HTERT RPE-1 (cell line): ENCODE measurements around the gene CPA2.
"Not testable (repeated sequence)": the region's sequence is repeated elsewhere in the genome, so short reads cannot be mapped to it uniquely, and the experiment has no call there.

Experiments
- in situ Hi-C: fragments of 300-500 bp; cut with MboI; formaldehyde crosslinking; loops from 4 replicates; pipeline ENCODE4 v1.14.3; 2020; ENCODE audit warnings: low sequenced_read_pairs

CPA2 gene

GRCh38 chr7:130249626-130250025 lies 17.0 kb upstream of the CPA2 start:
- in situ Hi-C loops, result not testable (repeated sequence)

- in situ Hi-C loops, result no loop called here
These were observed 12.1 kb upstream of the CPA2 start for GRCh38 chr7:130254555-130254954.

GRCh38 chr7:130256704-130257103 lies 10.0 kb upstream of the CPA2 start:
- in situ Hi-C loops, result no loop called here

- in situ Hi-C loops, result no loop called here
These were observed 8.1 kb upstream of the CPA2 start for GRCh38 chr7:130258494-130259078.

GRCh38 chr7:130262448-130262847 lies 4.2 kb upstream of the CPA2 start:
- in situ Hi-C loops, result no loop called here

- in situ Hi-C loops, result no loop called here
These were observed 3.5 kb upstream of the CPA2 start for GRCh38 chr7:130263130-130263529.

- in situ Hi-C loops, result no loop called here
These were observed 278 bp downstream of the CPA2 start for GRCh38 chr7:130266961-130267321.

- in situ Hi-C loops, result no loop called here
These were observed 2.0 kb downstream of the CPA2 start for GRCh38 chr7:130268463-130269317.

GRCh38 chr7:130269318-130269694 lies 2.6 kb downstream of the CPA2 start:
- in situ Hi-C loops, result no loop called here

- in situ Hi-C loops, result no loop called here
These were observed 4.5 kb downstream of the CPA2 start for GRCh38 chr7:130270947-130271800.

GRCh38 chr7:130272381-130273080 lies 5.9 kb downstream of the CPA2 start:
- in situ Hi-C loops, result no loop called here

GRCh38 chr7:130273081-130273932 lies 6.6 kb downstream of the CPA2 start:
- in situ Hi-C loops, result no loop called here

- in situ Hi-C loops, result no loop called here
These were observed 7.2 kb downstream of the CPA2 start for GRCh38 chr7:130273933-130274255.

- in situ Hi-C loops, result no loop called here
These were observed 7.6 kb downstream of the CPA2 start for GRCh38 chr7:130274296-130274695.

- in situ Hi-C loops, result no loop called here
These were observed 8.4 kb downstream of the CPA2 start for GRCh38 chr7:130274983-130275591.

GRCh38 chr7:130275826-130276297 lies 9.2 kb downstream of the CPA2 start:
- in situ Hi-C loops, result no loop called here

- in situ Hi-C loops, result no loop called here
These were observed 10.4 kb downstream of the CPA2 start for GRCh38 chr7:130276796-130277762.

GRCh38 chr7:130277763-130278643 lies 11.3 kb downstream of the CPA2 start:
- in situ Hi-C loops, result no loop called here
